NCI-H2107 treated with DMSO at 0.1 percent for 48 hours (cell line): Measurements from ENCODE around the gene CENPC.

Experiments used
- DNase-seq: peaks from one replicate; lab custom pipeline; 2025; ENCODE audit not compliant: unreplicated experiment; lab: John Stamatoyannopoulos, UW

CENPC gene, protein sequence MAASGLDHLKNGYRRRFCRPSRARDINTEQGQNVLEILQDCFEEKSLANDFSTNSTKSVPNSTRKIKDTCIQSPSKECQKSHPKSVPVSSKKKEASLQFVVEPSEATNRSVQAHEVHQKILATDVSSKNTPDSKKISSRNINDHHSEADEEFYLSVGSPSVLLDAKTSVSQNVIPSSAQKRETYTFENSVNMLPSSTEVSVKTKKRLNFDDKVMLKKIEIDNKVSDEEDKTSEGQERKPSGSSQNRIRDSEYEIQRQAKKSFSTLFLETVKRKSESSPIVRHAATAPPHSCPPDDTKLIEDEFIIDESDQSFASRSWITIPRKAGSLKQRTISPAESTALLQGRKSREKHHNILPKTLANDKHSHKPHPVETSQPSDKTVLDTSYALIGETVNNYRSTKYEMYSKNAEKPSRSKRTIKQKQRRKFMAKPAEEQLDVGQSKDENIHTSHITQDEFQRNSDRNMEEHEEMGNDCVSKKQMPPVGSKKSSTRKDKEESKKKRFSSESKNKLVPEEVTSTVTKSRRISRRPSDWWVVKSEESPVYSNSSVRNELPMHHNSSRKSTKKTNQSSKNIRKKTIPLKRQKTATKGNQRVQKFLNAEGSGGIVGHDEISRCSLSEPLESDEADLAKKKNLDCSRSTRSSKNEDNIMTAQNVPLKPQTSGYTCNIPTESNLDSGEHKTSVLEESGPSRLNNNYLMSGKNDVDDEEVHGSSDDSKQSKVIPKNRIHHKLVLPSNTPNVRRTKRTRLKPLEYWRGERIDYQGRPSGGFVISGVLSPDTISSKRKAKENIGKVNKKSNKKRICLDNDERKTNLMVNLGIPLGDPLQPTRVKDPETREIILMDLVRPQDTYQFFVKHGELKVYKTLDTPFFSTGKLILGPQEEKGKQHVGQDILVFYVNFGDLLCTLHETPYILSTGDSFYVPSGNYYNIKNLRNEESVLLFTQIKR

DNA sequence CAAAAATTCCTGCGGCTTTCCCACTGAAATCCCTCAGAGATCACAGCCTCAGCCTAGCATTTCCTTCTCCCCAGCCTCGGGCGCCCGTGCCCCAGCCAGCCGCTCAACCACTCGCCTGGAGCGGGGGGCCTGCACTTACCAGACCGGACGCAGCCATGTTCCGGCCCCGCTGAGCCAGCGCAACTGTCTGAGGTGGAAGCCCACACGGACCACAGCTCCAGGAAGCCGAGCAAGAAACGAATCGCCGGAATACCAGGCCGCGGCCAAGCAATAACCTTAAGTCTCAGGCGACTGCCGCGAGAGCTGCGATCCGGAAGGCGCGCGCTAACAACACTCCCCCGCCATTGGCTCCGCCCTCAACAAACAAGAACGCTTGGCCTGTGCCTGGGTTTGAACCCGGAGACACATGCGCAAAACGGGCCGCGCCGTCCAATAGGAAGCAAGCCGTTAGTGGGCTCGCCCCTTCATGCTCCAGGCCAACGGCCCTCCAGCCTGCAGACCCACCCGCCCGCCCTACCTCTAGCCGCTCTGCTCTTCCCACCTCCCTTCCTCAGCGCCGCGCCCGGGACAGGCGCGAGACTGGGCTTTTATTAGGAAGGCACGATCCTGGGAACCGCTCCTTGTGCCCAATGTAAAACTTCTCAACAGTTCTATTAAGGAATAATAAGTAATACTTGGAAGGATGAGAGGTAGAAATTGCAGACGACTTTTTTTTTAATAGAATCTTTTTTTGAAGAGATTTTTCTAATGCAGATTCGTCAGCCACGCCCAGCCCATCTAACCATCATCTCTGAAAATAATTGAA lies at the start of gene CENPC:
Gene CENPC, minus strand, starts transcription at position 305 of the 805 bp plus-strand sequence. Its CDS starts 148 bp downstream, at position 157.
- DNase-seq = peak; percentile 82

DNA sequence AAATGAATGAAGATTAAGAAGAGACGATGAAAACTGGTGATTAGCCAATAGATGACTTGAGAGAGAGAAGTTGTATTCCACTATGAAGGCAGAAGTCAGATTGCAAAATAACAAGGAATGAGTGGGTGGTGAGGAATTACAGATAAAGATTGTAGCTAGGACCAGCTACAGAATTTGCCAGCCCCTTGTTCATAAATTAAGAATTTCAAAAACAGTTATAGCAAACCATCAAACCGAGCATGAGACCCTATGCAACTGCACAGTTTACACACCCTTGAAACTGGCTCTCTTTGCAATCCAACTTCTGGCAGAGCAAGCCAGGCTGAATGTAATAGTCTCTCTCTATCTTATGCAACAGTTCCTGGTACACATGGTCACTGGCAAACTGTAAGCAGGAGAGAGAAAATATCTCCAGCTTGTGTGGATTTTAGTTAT lies 48.5 kb upstream of the CENPC start:
- no peak for DNase-seq

DNA sequence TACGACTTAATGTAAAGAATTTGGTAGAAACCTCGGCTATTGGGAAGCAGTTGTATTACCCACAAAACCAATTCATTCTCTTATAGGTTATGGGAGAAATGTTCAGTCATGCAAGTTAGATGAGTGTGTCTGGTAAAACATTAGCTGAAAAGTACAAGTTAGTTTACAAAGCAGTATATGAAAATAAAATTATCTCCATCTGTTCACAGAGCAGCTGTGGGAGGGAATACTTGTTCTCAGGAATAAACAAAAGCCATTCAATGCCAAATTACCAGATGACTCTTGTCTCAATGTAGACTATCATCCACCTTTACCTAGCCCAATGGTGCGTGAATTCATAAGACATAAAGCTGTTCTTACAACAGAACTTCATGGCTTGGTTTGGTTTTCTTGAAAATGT lies 41.9 kb upstream of the CENPC start:
- no peak for DNase-seq

DNA sequence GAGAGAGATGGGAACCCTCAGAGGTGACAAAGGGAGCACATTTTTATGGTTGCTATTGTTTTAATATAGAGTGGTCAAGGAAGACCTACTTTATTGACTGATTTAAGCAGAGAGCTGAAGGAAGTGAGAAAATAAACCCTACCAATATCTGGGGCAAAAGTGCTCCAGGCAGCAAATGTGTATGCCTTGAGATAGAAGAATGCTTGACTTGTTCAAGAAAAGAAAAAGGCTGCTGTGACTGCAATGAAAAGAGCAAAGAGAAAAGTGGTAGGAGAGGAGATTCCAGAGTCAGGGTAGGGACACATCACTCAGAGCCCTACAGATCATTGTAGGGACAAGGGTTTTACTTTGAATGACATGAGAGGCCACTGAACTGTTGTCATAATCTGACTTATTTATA lies 39.2 kb upstream of the CENPC start:
- DNase-seq = no peak

DNA sequence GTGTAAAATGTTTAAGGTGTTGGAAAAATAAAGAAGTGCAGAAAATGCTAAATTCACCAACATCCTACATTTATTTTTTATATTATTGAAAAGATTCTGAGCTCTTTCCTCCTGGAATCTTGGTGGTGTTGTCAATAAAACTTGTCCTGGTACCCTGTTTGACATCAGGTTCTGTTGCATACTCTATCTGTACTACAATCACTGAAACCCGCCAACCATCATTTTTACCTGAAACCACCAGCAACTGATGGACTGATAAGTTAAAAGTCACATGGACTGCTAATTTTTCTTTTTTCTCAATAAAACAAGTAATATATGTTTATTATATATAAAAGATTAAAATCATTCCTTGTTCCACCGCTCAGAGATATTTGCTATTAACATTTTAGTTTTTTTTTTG lies 36.6 kb upstream of the CENPC start:
- no peak for DNase-seq

DNA sequence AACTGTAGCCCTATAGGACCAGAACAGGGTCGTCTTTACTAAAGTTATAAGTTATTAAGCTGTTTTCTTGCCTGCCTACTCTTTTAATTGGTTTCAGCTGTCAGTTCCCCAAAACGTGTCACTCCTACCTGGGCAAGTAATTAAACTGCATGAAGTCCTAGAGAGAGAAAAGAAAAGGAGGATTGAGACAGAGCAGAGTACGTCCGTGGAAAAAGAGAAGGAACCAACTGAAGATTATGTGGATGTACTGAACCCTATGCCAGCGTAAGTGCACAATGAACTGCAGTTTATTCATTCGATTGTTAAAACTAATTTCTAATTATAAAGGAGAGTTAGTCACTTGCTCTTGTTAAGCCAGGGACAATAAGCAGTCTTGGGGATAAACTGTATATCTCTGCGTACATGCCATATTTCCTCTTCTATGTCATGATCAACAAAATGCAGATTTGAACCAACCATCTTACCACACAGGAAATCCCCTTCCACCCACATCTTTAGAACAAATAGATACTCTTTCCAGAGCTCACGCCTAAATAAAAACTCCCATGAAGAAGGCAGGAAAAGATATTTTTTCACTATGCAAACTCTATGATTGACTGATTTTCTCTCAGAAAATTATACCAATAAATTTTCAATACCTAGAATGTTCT lies 36.0 kb upstream of the CENPC start:
- no peak for DNase-seq

DNA sequence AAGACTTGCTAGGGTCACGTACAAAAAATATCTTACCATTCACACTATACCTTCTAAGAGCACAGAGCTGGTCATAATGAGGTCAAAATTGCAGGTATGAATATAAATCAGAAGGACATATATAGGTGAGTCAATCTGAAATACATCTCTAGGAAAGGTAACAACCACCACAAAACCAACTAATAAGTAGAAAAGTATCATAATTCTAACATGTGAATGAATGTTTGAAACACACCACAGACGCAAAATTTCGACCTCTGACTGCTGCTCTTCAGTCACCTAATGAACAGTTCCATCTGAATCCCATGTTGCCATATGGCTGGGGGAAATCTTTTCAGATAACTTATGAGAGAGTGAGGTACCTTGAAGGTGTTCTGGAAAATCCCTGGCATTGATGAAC lies 35.3 kb upstream of the CENPC start:
- no peak for DNase-seq

DNA sequence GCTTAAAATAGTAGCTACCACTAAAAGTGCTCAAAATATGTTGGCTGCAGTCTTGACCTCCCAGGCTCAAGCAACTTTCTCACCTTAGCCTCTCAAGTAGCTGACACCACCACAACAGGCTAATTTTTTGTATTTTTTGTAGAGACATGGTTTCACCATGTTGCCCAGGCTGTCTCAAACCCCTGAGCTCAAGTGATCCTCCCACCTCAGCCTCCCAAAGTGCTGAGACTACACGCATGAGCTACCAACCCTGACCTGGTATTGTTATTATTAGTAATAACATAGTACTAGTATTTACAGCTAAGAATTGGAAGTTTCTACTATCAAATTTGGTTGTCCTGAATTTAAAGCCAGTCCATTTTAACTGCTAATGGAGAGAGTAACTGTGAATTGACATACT lies 31.2 kb upstream of the CENPC start:
- DNase-seq = no peak

DNA sequence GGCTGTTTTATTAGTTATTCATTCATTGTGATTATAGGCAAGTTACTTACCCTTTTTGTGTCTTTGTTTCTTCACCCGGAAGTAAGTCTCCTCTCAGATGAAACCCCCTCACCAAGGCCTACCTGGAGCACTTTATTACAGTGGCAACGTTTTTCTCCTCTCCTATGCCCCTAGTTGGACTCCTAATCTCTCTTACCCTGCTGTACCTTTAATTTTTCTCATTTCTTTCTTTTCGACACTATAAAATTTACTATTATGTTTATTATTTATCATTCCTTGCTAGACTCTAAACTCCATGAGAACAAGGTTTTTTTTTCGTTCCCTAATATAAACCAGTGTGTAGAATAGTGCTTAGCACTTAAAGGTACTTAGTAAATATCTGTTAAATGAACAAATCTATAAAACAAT lies 30.8 kb upstream of the CENPC start:
- DNase-seq = no peak

DNA sequence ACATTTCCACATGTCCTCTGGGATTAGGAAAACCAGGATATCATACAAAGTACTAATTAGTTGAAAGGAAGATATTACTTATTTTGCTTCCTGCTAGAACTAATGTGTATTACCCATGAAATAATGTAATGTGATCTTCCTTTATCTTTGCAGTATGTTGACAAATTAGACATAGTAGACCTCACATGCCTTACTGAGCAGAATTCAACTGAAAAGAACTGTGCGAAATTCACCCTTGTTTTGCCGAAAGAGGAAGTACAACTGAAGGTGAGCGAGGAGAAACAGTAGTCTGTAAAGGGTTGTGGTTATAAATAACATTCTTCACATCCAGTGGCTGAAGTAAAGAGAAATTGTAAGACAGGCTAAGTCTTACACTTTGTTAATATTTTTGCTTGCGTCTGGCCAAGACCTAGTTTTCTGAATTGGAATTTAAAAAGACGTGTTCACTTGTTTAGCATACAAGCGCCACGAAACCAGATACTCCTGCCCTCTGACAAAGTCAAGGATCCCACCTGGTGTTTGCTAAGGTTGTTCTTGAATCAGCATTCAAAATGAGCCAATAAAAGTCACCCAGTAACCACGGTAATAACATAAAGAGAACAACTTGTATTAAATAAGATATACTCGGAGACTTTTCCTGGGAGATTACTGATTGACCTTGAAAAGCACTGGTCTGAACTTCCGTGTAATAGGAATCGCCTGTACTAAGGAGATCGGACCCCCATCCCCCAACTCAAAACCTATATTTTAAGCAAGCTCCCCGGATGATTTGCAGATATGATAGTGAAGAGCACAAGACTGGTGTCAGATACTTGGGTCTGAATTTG lies 30.1 kb upstream of the CENPC start:
- DNase-seq = peak; percentile 86

DNA sequence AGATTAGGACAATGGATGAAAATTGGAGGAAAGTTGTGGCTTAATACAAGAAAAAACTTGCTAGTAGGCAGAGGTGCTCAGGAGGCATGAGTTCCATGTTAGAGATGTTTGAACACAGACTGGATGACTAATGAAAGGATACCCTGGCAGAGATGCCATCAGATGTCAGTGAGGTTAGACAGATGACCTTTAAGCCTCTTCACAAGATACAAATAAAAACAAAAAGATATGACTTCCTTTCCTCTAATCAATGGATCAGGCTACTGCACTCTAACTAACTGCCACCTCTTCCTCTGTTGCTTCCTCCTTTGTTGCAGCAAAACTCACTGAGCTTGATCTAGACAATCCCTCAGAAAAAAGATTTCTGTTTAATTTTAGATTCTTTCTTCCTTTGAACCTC lies 27.9 kb upstream of the CENPC start:
- DNase-seq = no peak

DNA sequence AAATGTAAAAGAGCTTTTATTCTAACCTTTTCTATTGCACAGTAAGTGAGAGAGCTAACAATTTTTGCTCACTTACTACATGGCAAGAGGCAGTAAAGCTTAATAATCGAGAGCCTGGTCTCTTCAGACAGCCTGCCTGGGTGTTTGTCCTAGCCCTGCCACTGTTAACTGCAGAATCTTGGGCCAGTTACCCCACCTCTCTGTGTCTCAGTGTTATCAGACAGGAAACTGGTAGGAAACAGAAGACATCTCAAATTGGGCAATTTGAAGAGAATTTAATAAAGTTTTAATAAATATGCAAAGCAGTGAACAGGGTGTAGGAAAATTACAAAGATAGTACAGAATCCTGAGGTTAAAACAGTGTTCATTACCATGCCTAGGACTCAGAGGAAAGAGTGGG lies 26.7 kb upstream of the CENPC start:
- no peak for DNase-seq

DNA sequence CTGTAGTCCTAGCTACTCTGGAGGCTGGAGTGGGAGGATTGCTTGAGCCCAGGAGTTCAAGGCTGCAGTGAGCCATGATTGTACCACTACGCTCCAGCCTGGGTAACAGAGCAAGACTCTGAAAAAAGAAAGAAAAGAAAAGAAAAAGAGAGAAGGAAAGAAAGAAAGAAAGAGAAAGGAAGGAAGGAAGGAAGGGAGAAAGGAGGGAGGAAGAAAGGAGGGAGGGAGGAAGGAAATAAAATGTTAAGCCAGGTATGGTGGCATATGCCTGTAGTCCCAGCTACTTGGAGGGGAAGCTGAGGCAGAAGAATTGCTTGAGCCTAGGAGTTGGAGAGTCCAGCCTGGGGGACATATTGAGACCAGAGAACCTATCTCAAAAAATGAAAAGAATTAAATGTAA lies 25.2 kb upstream of the CENPC start:
- no peak for DNase-seq

DNA sequence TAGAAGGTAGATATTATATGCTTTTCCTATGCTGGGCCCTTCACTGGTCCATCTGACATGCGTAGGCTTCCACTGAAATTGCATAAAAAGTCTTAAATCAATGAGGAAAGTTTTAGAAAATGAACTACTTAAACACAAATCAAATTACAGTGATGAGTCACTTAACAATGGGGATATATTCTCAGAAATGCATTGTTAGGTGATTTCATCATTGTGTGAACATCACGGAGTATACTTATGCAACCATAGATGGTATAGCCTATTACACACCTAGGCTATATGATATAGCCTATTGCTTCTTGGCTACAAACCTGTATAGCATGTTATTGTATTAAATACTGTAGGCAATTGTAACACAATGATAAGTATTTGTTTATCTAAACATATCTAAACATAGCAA lies 23.5 kb upstream of the CENPC start:
- no peak for DNase-seq

DNA sequence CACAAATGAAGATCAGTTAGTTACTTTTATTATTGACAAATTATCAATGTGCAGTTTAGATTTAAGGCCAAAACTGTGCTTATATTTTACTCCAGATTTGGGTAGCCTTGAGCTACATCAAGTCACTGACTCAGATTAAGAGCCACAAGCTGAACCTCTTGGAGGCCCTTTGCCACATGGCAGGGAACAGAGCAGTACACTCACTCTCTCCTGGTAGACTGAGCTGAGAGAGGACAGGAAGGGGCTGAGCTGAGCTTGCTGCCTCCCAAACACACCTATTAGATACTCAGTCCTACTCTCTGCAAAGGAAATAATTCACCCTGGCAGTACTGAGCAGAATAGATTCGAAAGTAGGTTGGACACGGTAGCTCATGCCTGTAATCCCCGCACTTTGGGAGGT lies 21.0 kb upstream of the CENPC start:
- DNase-seq = no peak

DNA sequence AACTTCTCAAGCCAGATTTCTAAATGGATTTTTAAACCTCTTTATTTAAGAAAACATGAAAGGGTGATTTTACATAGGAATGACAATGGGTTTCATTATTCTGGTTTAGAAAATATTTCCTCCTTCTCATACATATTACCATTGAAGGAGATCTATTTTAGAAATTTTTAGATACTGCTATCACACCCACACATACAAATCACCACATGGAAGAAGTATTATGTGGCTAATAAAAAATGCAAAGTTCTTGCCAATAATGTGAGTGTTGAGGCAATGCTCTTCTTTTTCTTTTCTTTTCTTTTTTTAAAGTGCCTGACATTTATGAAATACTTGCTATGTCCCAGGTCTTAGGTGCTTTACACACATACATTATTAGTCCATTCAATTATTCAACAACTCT lies 20.0 kb upstream of the CENPC start:
- no peak for DNase-seq

DNA sequence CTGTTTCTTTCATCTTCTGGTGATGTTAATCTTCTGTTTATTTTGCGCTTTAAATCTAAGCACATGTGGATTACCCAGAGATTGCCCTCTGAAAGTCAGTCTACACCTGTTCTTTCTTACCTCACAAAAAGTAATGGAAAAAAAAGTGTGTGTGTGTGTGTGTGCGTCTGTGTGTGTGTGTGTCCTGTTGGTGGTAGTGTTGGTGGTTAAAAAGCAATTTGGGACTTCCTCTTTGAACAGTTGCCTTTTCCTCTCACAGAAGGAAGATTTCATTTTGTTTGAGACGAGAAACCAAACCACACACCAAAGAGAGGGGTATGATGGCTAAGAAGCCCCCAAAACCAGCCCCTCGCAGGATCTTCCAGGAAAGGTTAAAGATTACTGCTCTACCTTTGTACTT lies 13.2 kb upstream of the CENPC start, which contains the start of gene STAP1:
Gene STAP1, plus strand, starts transcription at position 235 of the 400 bp plus-strand sequence. Its CDS starts 83 bp downstream, at position 318.
- DNase-seq = no peak

DNA sequence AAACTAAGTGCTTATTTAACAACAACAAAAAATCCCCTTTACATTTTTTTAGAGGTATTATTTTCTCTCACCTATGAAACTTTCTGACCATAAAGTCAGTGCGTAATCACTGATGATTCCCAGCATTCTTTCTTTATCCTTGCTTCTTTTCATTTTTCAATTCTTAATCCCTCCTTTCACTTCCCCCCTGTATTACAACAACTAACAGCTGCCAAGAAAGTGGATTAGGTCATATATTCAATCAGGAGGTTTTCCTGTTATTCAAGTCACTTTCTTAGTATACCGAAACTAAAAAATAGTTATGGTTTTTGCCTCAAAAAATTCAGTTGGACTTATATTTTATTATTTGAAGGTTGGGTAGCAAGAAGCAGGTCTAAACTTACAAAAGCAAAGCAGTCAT lies 11.1 kb upstream of the CENPC start:
- DNase-seq = no peak

DNA sequence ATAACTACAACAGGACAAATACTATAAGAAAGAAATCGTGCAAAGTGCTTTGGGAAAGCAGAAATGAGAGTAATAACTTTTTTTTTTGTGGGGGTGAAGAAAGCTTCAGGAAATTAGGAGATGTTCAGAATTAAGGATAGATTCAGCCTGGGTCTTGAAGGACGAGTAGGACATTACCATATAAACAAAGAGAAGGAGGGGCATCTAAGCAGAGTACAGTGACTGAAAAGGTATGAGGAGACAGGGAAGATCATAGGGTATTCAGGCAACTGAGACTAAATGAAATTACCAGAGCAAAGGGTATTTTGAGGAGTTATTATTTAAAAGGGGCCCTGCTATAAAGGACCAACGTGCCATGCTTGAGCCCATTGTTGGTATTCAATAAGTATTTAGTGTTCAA lies 10.1 kb upstream of the CENPC start:
- DNase-seq = no peak

DNA sequence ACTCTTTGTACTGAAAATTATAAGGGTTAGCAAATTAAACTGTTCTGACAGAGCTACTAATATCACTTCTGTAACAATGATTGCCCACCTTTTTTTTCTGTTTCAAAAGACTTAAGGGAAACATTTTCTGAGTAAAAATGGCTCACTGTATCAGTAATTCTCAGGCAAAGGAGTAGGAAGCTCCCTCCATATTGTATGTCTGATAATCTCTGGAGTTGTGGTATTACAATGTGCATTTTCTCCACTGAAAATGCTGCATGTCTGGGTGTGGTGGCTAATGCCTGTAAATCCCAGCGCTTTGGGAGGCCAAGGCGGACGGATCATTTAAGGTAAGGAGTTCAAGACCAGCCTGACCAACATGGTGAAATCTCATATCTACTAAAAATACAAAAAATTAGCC lies 8.8 kb upstream of the CENPC start:
- no peak for DNase-seq
